GM18951 (cell line): ENCODE data around the gene SNRPD1.
A peak's percentile ranks its signal among the peaks of the same experiment; 100 is the strongest.
"Not testable (repeated sequence)": the region's sequence is repeated elsewhere in the genome, so short reads cannot be mapped to it uniquely, and the experiment has no call there.

Experiments
- POLR2A ChIP-seq: IDR thresholded peaks from 4 replicates; pipeline ENCODE4 v1.6.1; 2011; ENCODE audit warnings: mild to moderate bottlenecking; ENCODE audit not compliant: insufficient read length, insufficient read depth; ENCODE audit errors: extremely low read depth
- in situ Hi-C: fragments of 300-500 bp; cut with MboI; formaldehyde crosslinking; loops from one replicate; pipeline ENCODE4 v1.12.0; 2022; ENCODE audit warnings: low sequenced_read_pairs, mixed read lengths, inconsistent platforms; ENCODE audit not compliant: unreplicated experiment

The SNRPD1 gene

DNA sequence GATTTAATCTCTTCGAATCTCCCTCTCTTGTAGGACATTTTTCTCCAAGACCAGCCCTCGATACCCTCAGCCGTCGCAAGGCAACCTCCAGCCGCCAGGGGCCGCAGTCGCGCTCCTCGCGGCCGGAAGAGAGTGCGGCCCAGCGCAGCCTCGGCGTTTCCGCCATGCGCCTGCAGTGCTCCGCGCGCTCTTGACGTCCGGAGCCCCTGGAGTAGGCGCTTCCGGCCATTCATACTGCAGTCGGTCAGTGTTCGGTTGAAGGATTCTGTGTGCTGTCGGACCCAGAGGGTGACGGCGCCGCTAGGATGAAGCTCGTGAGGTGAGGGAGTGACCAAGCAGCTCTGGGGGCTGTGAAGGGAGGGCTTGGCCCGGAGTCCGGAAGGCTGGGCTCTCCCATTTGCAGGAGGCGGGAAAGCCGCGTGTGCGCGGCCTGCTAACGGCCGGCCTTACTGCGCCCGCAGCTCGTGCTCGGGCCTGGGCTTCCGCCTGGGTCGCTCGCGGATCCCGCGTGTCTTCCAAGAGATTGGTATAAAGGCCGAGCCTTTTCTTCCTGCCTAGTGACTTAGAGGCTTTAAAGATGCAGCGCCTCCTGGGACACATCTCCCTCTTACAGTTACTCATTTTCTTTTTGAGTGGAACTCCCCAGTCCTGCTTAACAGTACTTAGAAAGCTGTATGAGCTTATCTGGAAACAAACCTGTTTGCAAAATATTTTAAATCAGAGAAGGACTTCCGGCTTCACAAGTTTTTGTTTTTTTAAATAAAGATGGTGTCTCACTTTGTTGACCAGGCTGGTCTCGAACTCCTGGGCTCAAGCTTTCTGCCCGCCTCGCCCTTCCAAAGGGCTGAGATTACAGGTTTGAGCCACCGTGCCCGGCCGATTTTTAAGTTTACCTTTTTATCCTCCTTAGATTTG is at the start of gene SNRPD1:
Gene SNRPD1, plus strand, starts transcription at position 190 of the 915 bp plus-strand sequence. Its CDS starts 116 bp downstream, at position 306.
- TF ChIP-seq POLR2A: peak; percentile 92
- in situ Hi-C loops: no loop called here

DNA sequence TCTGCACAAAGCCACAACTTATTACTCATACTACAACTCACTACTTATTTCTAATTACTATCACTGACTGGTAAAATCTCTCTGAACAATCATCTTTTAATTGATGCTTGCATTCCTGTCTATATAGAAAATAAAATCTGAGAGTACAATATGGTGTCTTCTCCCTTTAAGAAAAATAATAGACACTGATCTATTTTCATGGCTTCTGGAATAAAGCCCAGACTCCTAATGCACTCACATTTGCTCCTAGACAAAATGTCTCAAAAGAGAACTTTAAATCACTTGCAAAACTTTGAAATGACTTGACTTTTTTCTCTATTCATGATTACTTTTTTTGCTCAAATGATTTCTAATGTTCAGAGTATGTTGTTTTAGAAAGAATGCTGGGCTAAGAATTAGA is 40.3 kb upstream of the SNRPD1 start:
- no peak for TF ChIP-seq POLR2A
- in situ Hi-C loops: no loop called here

DNA sequence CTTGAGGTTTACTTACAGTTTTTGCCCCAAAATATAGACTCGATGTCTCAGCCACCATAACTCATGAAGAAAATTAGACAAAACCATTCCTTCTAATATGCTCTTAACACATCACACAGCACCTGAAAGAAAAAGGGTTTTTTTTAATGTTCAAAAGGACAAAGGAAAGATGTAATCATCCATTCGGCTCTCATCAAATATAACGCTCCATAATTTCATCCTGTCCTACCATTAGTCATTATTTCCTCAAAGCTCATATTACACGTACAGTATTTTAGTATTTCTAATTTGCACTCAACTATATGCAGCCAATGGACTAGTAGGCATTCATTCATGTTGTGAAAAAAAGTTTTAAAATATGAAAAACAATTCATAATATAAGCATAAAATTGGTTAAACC is 36.5 kb upstream of the SNRPD1 start:
- TF ChIP-seq POLR2A: no peak

DNA sequence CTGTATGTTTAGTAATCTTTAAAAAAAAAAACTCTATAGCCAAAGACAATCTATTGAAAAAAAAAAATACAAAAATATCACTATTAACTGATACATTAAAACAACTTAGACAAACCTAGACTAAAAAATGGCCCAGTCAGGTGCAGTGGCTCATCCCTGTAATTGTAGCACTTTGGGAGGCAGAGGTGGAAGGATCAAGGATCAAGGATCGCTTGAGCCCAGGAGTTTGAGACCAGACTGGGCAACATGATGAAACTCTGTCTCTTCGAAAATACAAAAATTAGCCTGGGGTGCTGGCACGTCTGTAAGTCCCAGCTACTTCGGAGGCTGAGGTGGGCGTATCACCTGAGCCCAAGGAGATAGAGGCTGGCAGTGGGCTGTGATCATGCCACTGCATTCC is 27.7 kb upstream of the SNRPD1 start:
- no peak for TF ChIP-seq POLR2A

More for the DNA sequence above, 36.5 kb upstream of the SNRPD1 start:
- in situ Hi-C loops: no loop called here

DNA sequence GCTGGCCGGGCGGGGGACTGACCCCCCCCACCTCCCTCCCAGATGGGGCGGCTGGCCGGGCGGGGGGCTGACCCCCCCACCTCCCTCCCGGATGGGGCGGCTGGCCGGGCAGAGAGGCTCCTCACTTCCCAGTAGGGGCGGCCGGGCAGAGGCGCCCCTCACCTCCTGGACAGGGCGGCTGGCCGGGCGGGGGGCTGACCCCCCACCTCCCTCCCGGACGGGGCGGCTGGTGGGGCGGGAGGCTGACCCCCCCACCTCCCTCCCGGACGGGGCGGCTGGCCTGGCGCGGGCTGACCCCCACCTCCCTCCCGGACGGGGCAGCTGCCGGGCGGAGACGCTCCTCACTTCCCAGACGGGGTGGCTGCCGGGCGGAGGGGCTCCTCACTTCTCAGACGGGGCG is 19.8 kb upstream of the SNRPD1 start:
- in situ Hi-C loops: not testable (repeated sequence)

More for the DNA sequence above, 27.7 kb upstream of the SNRPD1 start:
- in situ Hi-C loops: no loop called here

DNA sequence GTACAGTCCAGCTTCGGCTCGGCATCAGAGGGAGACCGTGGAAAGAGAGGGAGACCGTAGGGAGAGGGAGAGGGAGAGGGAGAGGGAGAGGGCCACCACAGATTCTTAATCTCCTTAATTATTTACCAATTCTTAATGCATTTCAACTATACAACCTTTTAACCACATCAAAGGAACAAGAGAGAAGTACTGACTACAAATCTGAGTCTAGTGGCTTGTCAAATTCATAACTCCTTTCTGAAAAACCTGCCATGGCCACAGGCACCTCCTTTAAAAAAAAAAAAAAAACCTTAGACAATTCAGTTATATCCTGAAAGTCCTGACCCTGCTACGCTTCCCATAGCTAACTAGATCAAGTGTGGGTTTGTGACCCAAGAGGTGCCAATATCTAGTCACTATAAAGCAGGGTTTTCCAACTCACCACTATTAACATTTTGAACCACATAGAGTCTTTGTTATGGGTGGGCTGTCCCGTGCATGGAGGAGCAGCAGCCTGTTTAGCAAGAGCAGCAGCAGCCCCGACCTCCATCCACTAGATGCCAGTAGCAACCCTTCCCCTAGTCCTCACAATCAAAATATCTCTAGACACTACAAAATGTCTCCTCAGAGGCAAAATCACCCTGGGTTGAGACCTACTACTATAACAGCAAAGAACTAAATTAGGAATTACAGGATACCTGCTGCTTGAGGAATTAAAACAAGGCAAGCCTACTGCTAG is 18.4 kb upstream of the SNRPD1 start:
- TF ChIP-seq POLR2A: no peak
- in situ Hi-C loops: no loop called here

DNA sequence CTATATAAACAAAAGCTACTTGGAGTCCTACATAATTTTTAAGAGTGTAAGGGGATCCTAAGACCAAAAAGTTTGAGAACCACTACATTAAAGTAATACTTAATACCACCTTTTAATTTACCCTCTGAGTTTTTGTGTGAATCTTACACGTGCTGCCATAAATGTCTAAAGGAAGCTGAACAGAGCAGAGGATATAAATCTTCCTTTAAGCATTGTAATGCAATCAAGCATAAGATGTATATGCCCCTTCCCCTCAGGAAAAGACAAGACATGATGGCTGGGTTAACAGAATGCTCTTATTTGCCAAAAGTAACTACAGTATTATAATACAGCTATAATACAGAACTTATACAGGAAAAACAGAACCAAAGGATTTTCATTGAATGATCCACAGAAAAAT is 14.5 kb upstream of the SNRPD1 start:
- no peak for TF ChIP-seq POLR2A
- in situ Hi-C loops: no loop called here

DNA sequence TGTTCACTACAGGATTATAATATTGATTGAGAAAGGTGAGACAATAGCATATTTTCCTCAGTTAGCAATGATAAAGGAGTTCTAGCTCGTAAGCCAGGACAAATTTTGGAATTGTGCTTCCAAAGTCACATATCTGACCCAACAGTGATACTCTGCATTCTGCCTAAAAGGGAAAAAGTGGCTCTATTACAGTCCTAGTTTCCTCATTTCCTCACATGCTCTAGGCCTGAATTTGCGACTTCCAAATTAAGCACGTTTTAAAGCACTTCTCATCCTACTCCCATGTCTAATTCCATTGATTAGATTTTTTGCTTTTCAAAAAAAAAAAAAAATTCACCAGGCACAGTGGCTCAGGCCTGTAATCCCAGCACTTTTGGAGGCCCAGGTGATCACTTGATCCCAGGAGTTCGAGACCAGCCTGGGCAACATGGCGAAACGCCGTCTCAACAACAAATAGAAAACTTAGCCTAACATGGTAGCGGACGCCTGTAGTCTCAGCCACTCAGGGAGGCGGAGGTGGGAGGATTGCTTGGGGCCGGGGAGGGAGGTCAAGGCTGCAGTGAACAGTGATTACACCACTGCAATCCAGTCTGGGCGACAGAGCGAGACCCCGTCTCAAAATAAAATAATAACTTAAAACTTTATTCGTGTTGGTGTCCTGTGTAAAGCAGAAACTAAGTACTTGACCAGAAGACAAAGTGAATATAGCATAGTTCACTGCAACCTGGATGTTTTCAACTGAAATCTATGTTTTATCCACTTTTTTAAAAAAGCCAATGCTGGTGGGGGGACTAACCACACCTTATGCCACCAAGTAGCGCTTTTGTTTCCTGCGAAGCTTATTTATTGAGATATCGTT is 13.2 kb upstream of the SNRPD1 start:
- TF ChIP-seq POLR2A: no peak
- in situ Hi-C loops: no loop called here

DNA sequence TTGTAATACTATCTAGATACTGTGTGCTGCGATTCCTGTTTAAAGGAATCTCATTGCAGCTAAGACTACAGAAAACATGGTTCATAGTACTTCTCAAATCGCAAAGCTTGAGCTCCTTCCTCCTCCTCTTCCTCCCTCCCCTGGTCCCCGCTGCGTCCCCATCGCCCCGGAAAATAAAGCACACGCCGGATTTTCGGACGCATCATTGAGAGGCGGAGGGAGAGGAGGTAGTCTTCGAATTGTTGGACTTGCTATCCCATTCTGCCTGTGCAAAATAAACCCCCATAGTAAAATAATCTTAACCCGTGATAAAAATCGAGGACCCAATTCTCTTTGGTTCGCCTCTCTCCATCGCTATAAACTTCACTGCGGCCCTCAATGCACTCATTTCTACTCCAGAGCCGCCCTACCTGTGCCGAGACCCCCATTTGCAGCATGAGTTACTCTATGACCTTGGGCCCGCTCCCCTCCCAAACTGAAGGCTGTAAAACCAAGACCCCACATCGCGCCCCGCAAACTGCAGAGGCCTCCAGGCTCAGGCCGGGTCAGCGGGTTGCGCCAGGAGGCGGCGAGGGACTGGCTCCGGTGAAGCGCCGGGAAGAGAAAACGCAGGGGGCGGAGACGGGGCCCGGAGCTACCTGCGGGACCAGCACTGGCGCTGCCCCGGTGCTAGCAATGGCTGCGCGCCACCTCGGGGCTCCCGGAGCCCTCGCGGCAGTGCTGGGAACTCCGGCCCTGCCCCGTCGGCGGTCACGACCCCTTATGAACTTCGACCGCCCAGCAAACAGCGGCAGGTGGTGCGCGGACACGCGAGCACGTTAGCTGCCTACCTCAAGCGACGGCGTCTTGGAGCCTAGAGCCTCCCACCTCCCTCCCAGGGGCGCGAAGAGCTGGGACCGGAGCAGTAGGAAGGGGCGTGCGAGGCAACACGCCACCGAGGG is 12.3 kb upstream of the SNRPD1 start:
- TF ChIP-seq POLR2A: no peak
- in situ Hi-C loops: no loop called here

DNA sequence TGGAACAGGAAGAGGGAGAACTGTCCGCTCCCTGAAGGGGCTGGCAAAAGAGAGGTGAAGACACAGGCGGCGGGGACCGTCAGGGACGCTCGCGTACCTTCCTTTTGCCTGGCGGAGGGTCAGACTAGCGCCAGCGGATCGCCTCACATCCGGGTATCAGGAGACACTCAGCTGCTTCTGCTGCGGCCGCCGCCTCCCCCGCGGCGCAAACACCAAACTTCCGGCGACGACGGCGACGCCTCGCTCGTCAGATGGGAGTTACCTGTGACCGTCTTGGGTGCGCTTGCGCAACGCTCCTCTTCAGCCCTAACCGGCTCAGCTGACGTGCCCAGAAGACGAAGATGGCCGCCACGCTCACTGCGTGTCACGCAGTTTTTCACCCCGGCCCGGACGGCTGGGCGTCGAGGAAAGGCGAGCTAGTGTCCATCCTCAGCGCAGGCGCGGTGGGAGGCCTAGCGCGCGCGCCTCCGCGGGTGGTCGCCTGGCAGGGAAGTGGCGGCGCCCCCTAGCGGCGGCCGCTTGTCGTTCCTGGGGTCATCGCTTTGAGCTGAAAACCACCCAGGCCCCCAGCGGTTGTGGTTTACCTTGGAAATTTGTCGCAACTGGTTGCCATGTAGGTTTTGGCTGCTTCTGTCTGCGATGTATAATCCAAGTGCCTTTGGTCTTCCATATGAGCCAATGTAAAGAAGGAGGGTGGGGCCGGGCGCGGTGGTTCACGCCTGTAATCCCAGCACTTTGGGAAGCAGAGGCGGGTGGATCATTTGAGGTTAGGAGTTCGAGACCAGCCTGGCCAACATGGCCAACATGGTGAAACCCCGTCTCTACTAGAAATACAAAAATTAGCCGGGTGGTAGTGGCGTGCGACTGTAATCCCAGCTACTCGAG is 11.3 kb upstream of the SNRPD1 start, which contains the start of gene ESCO1:
Gene ESCO1, minus strand, starts transcription at position 179 of the 885 bp plus-strand sequence. CDS start 25,861 bp downstream, outside the sequence.
- TF ChIP-seq POLR2A: peak; percentile 92
- in situ Hi-C loops: no loop called here

DNA sequence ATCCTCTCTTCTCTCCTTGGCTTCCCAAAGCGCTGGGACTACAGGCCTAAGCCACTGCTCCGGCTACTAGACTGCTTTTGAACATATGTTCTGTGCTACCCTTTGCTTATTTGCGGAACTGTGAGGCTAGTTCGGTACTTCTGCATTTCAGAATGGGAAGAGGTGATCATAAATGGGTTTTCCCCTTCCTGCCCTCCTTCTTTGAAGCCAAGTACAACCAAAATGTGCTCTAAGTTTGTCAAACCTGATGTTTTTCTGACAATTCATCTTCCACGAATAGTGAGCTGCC is 9.9 kb upstream of the SNRPD1 start:
- no peak for TF ChIP-seq POLR2A
- in situ Hi-C loops: no loop called here
